Naive thymus-derived CD4-positive, alpha-beta T cell (primary cell): ENCODE data around the gene LY9. TPM values are rescaled to one million over a fixed set of nuclear protein-coding genes. Genes with fewer than 3 reads are reported as not detected.
A peak's percentile ranks its signal among the peaks of the same experiment; 100 is the strongest.

Source experiments
- ATAC-seq: fragments of 150-1000 bp; cut with Tn5 transposase; 2 replicates; pipeline ENCODE4 v1.10.0; 2021; ENCODE audit warnings: mild to moderate bottlenecking, moderate library complexity
- CTCF ChIA-PET: fragments of 350-600 bp; sonication (Branson Sonifier 250); formaldehyde crosslinking; loops from one replicate; lab custom pipeline; 2021; ENCODE audit warnings: antibody characterized with exemption; lab: Charles Lee
- POLR2A ChIA-PET: fragments of 350-600 bp; sonication (Branson Sonifier 250); formaldehyde crosslinking; loops from one replicate; lab custom pipeline; 2021; ENCODE audit warnings: antibody characterized with exemption, inconsistent platforms; lab: Charles Lee
- DNase-seq, 9 donors: peaks; one replicate each; pipeline versions ENCODE4 v3.0.0 to v3.0.0-alpha.2; 2020 to 2022; ENCODE audit warnings: mixed read lengths in 1 of 9
- H3K27ac ChIP-seq: one replicate; pipeline ENCODE4 v1.7.0; 2013; ENCODE audit warnings: mild to moderate bottlenecking, low read depth, low read length, moderate library complexity
- H3K27me3 ChIP-seq, 2 donors: one replicate each; pipeline ENCODE4 v1.7.0; 2013; ENCODE audit warnings: low read length in 2 of 2, mild to moderate bottlenecking in 2 of 2, moderate library complexity in 2 of 2; ENCODE audit not compliant: control insufficient read depth in 2 of 2, insufficient read depth in 2 of 2
- H3K36me3 ChIP-seq, 3 experiments: 1 replicate in 2 of 3; 2 replicates in 1 of 3; pipeline ENCODE4 v1.7.0; 2013; ENCODE audit warnings: low read length in 3 of 3, mild to moderate bottlenecking in 3 of 3, moderate library complexity in 1 of 3; ENCODE audit not compliant: insufficient read depth in 3 of 3, control insufficient read depth in 2 of 3
- H3K4me1 ChIP-seq, 2 donors: one replicate each; pipeline ENCODE4 v1.7.0; 2013; ENCODE audit warnings: low read length in 2 of 2, mild to moderate bottlenecking in 2 of 2, moderate library complexity in 1 of 2; ENCODE audit not compliant: control insufficient read depth in 2 of 2, insufficient read depth in 2 of 2
- H3K4me3 ChIP-seq: 2 replicates; pipeline ENCODE4 v1.7.0; 2013; ENCODE audit warnings: mild to moderate bottlenecking, low read length
- H3K9me3 ChIP-seq, 3 experiments: 1 replicate in 2 of 3; 2 replicates in 1 of 3; pipeline ENCODE4 v1.7.0; 2013; ENCODE audit warnings: low read length in 3 of 3; ENCODE audit not compliant: control insufficient read depth in 2 of 3
- H3K27ac Mint-ChIP-seq, 9 donors: one replicate each; pipeline ENCODE4 v1.8.0; 2020 to 2022; ENCODE audit warnings: mixed read lengths in 9 of 9, mild to moderate bottlenecking in 8 of 9, moderate library complexity in 5 of 9, inconsistent platforms in 2 of 9
- H3K27me3 Mint-ChIP-seq, 5 donors: one replicate each; pipeline ENCODE4 v1.8.0; 2021 to 2022; ENCODE audit warnings: mixed read lengths in 5 of 5, mild to moderate bottlenecking in 1 of 5
- H3K36me3 Mint-ChIP-seq, 5 donors: one replicate each; pipeline ENCODE4 v1.8.0; 2020 to 2022; ENCODE audit warnings: mixed read lengths in 5 of 5, mild to moderate bottlenecking in 3 of 5, inconsistent platforms in 1 of 5
- H3K4me1 Mint-ChIP-seq, 7 donors: one replicate each; pipeline ENCODE4 v1.8.0; 2020 to 2022; ENCODE audit warnings: mixed read lengths in 7 of 7, mild to moderate bottlenecking in 3 of 7, inconsistent platforms in 1 of 7
- H3K4me3 Mint-ChIP-seq, 10 donors: one replicate each; pipeline ENCODE4 v1.8.0; 2020 to 2022; ENCODE audit warnings: mild to moderate bottlenecking in 10 of 10, mixed read lengths in 10 of 10, moderate library complexity in 6 of 10, inconsistent platforms in 2 of 10
- H3K9me3 Mint-ChIP-seq, 11 donors: one replicate each; pipeline ENCODE4 v1.8.0; 2020 to 2022; ENCODE audit warnings: mixed read lengths in 11 of 11, mild to moderate bottlenecking in 4 of 11, inconsistent platforms in 1 of 11, moderate library complexity in 1 of 11
- intact Hi-C, 2 donors: fragments of 100-400 bp; cut with micrococcal nuclease; formaldehyde crosslinking; loops; one replicate each; pipeline ENCODE4 v1.15.1; 2023
- polyA plus RNA-seq, 2 donors: library from polyadenylated mRNA; unstranded; fragments of 300-500 nt; fragmentation: Illumina TruSeq; gene quantifications; one replicate each; pipeline ENCODE4 v1.2.3, GENCODE V29; 2021
- total RNA-seq, 6 experiments: library from RNA in 5 of 6; stranded (reverse) in 5 of 6; gene quantifications; 1 replicate in 5 of 6; 2 replicates in 1 of 6; pipeline ENCODE4 v1.2.3 and lab custom pipeline; 2021 to 2026

The LY9 gene, protein sequence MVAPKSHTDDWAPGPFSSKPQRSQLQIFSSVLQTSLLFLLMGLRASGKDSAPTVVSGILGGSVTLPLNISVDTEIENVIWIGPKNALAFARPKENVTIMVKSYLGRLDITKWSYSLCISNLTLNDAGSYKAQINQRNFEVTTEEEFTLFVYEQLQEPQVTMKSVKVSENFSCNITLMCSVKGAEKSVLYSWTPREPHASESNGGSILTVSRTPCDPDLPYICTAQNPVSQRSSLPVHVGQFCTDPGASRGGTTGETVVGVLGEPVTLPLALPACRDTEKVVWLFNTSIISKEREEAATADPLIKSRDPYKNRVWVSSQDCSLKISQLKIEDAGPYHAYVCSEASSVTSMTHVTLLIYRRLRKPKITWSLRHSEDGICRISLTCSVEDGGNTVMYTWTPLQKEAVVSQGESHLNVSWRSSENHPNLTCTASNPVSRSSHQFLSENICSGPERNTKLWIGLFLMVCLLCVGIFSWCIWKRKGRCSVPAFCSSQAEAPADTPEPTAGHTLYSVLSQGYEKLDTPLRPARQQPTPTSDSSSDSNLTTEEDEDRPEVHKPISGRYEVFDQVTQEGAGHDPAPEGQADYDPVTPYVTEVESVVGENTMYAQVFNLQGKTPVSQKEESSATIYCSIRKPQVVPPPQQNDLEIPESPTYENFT
- total RNA-seq (100 to 1,000 TPM in 4 of 5 experiments, 1 to 10 TPM in 1; 5.6 to 141 (median 105) TPM), polyA plus RNA-seq (100 to 1,000 TPM; 182 to 225 TPM), total RNA-seq (lab: John Stamatoyannopoulos, UW) (175 reads per million, percentile 92 among the genes with 10 or more reads in this experiment)

DNA sequence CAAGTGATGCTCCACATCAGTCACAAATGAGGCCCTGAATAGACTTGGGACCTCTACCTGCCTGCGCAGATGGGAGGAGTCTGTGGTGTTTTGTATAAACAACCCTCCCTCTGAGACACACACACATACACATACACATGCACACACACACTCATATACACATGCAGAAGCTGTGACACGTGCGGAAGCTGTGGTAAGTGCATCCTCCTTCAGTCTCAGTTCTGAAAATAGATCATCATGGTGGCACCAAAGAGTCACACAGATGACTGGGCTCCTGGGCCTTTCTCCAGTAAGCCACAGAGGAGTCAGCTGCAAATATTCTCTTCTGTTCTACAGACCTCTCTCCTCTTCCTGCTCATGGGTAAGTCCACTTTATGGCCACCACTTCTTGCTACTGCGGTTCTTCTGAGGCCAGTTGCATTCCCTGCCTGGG lies at the start of gene LY9:
Gene LY9, plus strand, starts transcription at position 224 of the 433 bp plus-strand sequence. Its CDS starts 14 bp downstream, at position 238.
- peak within 1 kb of the TSS; percentile 66 for H3K4me3 ChIP-seq
- ChIA-PET CTCF (interaction anchor here (0.7 to 5.7 kb wide), 10 partner anchors 11 to 156 kb away, joined by 3 to 43 read pairs (median 7); no protein-coding TSS in a partner anchor), POLR2A (interaction anchor here (0.7 to 3.8 kb wide), 21 partner anchors 10 to 534 kb away, joined by 3 to 21 read pairs (median 5); partner anchors contain the start of genes CD48, DCAF8 and USF1)
- H3K4me1 Mint-ChIP-seq, result peaks cover 31 to 66% (median 48%) of the 10 kb centered on the region in 7 donors
- H3K9me3 Mint-ChIP-seq, result no peaks in the 10 kb centered on the region
- H3K4me3 Mint-ChIP-seq, result peak within 1 kb of the TSS; percentile 86 to 99 (median 98)
- no peaks in the 10 kb centered on the region for H3K36me3 ChIP-seq
- peaks cover 22 to 29% of the 10 kb centered on the region in 2 donors for H3K4me1 ChIP-seq
- H3K27ac Mint-ChIP-seq, result peak within 1 kb of the TSS; percentile 91 to 99 (median 99)
- H3K27me3 Mint-ChIP-seq, result peaks cover 0 to 21% (median 0%) of the 10 kb centered on the region in 5 donors
- peak; percentile 28 to 97 (median 94) for DNase-seq
- intact Hi-C loops, result loop anchor here (1.0 to 5.0 kb wide), 9 partner anchors 8 to 321 kb away; partner anchors contain the start of genes NIT1 (in 1 of the 2) and PFDN2 (in 1 of the 2)
- H3K27ac ChIP-seq, result peak within 1 kb of the TSS; percentile 83
- no peaks in the 10 kb centered on the region for H3K27me3 ChIP-seq
- H3K9me3 ChIP-seq, result no peaks in the 10 kb centered on the region
- ATAC-seq, result peak; percentile 96
- peaks cover 4 to 24% (median 17%) of the 10 kb centered on the region in 5 donors for H3K36me3 Mint-ChIP-seq

DNA sequence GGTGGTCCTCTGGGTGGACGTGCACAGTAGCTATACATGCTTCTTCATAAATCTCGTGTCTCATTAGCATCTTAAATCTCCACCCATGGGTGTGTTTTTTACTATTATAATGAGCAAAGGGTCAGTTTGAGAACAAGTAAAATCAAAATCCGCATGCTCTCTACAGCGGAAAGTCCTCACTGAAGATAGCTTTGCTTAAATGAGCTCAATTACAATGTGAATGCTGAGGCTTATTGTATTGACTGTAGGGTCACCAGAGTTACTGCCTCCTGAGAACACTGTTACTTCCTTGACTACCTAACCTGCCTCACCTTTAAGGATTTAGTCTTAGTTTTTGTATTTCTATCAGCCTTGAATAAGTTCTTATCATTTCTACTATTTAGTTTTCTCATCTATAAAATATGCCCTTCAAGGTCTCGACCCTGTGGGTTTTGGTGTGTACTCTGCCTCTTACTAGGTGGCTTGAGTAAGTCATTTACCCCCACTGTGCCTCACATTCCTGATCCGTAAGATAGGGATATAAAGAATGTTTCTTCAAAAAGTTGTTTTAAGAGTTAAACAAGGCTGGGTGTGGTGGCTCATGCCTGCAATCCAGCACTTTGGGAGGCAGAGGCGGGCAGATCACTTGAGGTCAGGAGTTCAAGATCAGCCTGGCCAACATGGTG lies 49.0 kb upstream of the LY9 start:
- Mint-ChIP-seq H3K36me3 (peaks cover 0 to 23% (median 0%) of the 10 kb centered on the region in 5 donors), H3K4me3 (no peak overlapping the region), H3K27ac (no peak overlapping the region), H3K9me3 (no peaks in the 10 kb centered on the region), H3K4me1 (peaks cover 39 to 81% (median 50%) of the 10 kb centered on the region in 7 donors), H3K27me3 (no peaks in the 10 kb centered on the region)
- Histone ChIP-seq H3K27me3 (no peaks in the 10 kb centered on the region), H3K27ac (no peak overlapping the region), H3K4me1 (peaks cover 29 to 83% of the 10 kb centered on the region in 2 donors), H3K36me3 (peaks cover 0 to 12% (median 0%) of the 10 kb centered on the region in 3 experiments), H3K4me3 (no peak overlapping the region), H3K9me3 (no peaks in the 10 kb centered on the region)
- CTCF ChIA-PET, result interaction anchor here (3.8 kb wide), 1 partner anchor 21 kb away, joined by 14 read pairs; no protein-coding TSS in a partner anchor
- POLR2A ChIA-PET, result no interaction called here
- ATAC-seq (no peak), DNase-seq (no peak)
- intact Hi-C loops, result loop anchor here in 1 of 2 donors (1.0 kb wide), 1 partner anchor 9 kb away; no protein-coding TSS in a partner anchor

DNA sequence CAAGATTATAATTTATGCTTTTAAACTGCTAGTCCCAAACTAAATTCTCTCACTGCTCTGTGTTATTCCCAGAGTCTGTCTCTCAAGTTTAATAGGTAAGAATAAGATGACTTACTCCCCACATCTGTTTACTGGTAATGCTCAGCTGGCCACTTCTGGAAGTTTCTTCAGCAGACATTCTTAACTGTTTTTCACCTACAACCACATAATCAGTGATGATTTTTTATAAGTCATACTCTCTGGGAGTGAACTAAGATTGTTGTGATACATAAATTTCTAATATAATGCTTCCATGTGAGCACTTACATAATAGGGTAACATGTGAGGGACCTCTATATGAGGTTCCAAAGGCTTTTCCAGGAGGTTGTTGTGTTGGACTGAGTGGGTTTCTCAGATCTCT lies 48.3 kb upstream of the LY9 start:
- no peak overlapping the region for H3K4me3 Mint-ChIP-seq
- peaks cover 0 to 18% (median 0%) of the 10 kb centered on the region in 5 donors for H3K36me3 Mint-ChIP-seq
- ATAC-seq, result no peak
- Histone ChIP-seq H3K36me3 (peaks cover 0 to 19% (median 0%) of the 10 kb centered on the region in 3 experiments), H3K9me3 (no peaks in the 10 kb centered on the region), H3K27ac (no peak overlapping the region), H3K27me3 (no peaks in the 10 kb centered on the region), H3K4me1 (peaks cover 25 to 83% of the 10 kb centered on the region in 2 donors), H3K4me3 (no peak overlapping the region)
- peaks cover 36 to 80% (median 45%) of the 10 kb centered on the region in 7 donors for H3K4me1 Mint-ChIP-seq
- CTCF ChIA-PET, result interaction anchor here (2.0 to 3.8 kb wide), 2 partner anchors 9 to 20 kb away, joined by 7 to 14 read pairs; partner anchors contain the start of gene SLAMF7
- POLR2A ChIA-PET, result no interaction called here
- no peak for DNase-seq
- H3K9me3 Mint-ChIP-seq, result no peaks in the 10 kb centered on the region
- intact Hi-C loops, result no loop called here
- H3K27ac Mint-ChIP-seq, result peak overlapping the region in 1 of 9 donors; percentile 35
- H3K27me3 Mint-ChIP-seq, result no peaks in the 10 kb centered on the region

DNA sequence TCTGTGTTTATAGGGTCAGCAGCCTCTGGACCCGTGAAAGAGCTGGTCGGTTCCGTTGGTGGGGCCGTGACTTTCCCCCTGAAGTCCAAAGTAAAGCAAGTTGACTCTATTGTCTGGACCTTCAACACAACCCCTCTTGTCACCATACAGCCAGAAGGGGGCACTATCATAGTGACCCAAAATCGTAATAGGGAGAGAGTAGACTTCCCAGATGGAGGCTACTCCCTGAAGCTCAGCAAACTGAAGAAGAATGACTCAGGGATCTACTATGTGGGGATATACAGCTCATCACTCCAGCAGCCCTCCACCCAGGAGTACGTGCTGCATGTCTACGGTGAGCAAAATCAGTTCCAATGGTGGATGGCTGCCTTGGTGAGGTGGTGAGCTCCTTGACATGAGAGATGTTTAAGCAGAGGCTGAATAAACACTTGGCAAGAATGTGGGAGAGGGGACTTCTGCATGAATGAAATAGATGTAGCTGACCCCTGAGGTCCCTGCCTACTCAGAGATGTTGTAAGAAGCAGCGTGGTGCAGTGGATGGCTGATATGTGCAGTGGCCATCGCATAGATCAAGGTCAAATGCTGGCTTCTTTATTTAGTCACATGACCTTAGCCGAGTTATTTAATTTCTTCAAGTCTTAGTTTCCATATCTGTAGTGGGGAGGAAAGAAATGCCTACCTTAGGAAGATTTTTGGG lies 47.6 kb upstream of the LY9 start:
- no peaks in the 10 kb centered on the region for H3K9me3 Mint-ChIP-seq
- H3K4me3 ChIP-seq, result no peak overlapping the region
- intact Hi-C loops, result no loop called here
- H3K4me3 Mint-ChIP-seq, result no peak overlapping the region
- ChIA-PET CTCF (interaction anchor here (0.6 to 3.8 kb wide), 4 partner anchors 10 to 824 kb away, joined by 3 to 14 read pairs (median 5); partner anchors contain the start of gene SLAMF7), POLR2A (no interaction called here)
- no peak overlapping the region for H3K27ac ChIP-seq
- H3K4me1 Mint-ChIP-seq, result peaks cover 30 to 78% (median 39%) of the 10 kb centered on the region in 7 donors
- no peaks in the 10 kb centered on the region for H3K27me3 ChIP-seq
- H3K27ac Mint-ChIP-seq, result peak overlapping the region in 1 of 9 donors; percentile 35
- H3K27me3 Mint-ChIP-seq, result no peaks in the 10 kb centered on the region
- peaks cover 0 to 18% (median 0%) of the 10 kb centered on the region in 5 donors for H3K36me3 Mint-ChIP-seq
- H3K36me3 ChIP-seq, result peaks cover 0 to 21% (median 0%) of the 10 kb centered on the region in 3 experiments
- H3K4me1 ChIP-seq, result peaks cover 20 to 83% of the 10 kb centered on the region in 2 donors
- ATAC-seq (no peak), DNase-seq (no peak)
- no peaks in the 10 kb centered on the region for H3K9me3 ChIP-seq

DNA sequence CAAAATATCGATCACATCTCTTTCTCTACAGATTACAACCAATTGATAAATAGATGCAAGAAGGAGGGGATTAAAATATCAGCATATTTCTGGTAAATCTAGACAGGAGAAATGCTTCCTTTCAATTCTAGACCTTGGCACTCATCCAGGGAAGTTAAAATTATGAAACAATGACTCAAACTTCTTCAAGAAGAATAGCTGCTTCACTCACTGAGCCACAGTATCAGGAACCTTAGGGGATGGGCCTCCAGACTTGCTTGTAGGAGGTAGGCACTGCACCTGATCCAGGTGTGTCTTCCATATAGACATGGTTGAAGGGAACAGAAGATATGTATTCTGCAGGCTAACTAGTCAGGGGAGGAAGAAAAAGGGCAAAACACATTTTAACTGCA lies 47.1 kb upstream of the LY9 start:
- Histone ChIP-seq H3K4me1 (peaks cover 14 to 82% of the 10 kb centered on the region in 2 donors), H3K27me3 (no peaks in the 10 kb centered on the region), H3K9me3 (no peaks in the 10 kb centered on the region), H3K36me3 (peaks cover 0 to 21% (median 0%) of the 10 kb centered on the region in 3 experiments), H3K4me3 (no peak overlapping the region), H3K27ac (no peak overlapping the region)
- CTCF ChIA-PET, result interaction anchor here (0.6 to 3.8 kb wide), 4 partner anchors 10 to 824 kb away, joined by 3 to 14 read pairs (median 6); partner anchors contain the start of gene SLAMF7
- ATAC-seq (no peak), DNase-seq (no peak)
- H3K4me3 Mint-ChIP-seq, result no peak overlapping the region
- H3K4me1 Mint-ChIP-seq, result peaks cover 25 to 74% (median 36%) of the 10 kb centered on the region in 7 donors
- H3K27ac Mint-ChIP-seq, result no peak overlapping the region
- H3K27me3 Mint-ChIP-seq, result no peaks in the 10 kb centered on the region
- POLR2A ChIA-PET, result no interaction called here
- intact Hi-C loops, result no loop called here
- H3K9me3 Mint-ChIP-seq, result no peaks in the 10 kb centered on the region
- peaks cover 0 to 18% (median 0%) of the 10 kb centered on the region in 5 donors for H3K36me3 Mint-ChIP-seq
